H9 (cell line): ENCODE measurements around the gene DPT. TPM values are rescaled to one million over a fixed set of nuclear protein-coding genes. Genes with fewer than 3 reads are reported as not detected.

Source experiments
- DNase-seq: peaks from one replicate; pipeline ENCODE4 v3.0.0-alpha.2; 2017
- H2AFZ ChIP-seq: one replicate; pipeline ENCODE4 v1.6.1; 2013; ENCODE audit warnings: mild to moderate bottlenecking, low read length, control low read depth, moderate library complexity
- H2AK5ac ChIP-seq: 2 replicates; pipeline ENCODE4 v1.6.1; 2013; ENCODE audit warnings: low read length, control low read depth, mixed read lengths; ENCODE audit not compliant: insufficient read length
- H2BK120ac ChIP-seq: one replicate; pipeline ENCODE4 v1.6.1; 2013; ENCODE audit warnings: low read depth, mild to moderate bottlenecking, low read length, control low read depth, inconsistent platforms; ENCODE audit not compliant: poor library complexity, severe bottlenecking
- H2BK12ac ChIP-seq: 2 replicates; pipeline ENCODE4 v1.6.1; 2013; ENCODE audit warnings: low read length, control low read depth, mixed read lengths, low read depth; ENCODE audit not compliant: insufficient read length
- H2BK15ac ChIP-seq: 2 replicates; pipeline ENCODE4 v1.6.1; 2013; ENCODE audit warnings: low read depth, low read length, control low read depth
- H2BK20ac ChIP-seq: one replicate; pipeline ENCODE4 v1.6.1; 2013; ENCODE audit warnings: low read depth, mild to moderate bottlenecking, low read length, control low read depth, inconsistent platforms; ENCODE audit not compliant: poor library complexity, severe bottlenecking
- H2BK5ac ChIP-seq: 2 replicates; pipeline ENCODE4 v1.6.1; 2013; ENCODE audit warnings: low read length, control low read depth, mixed read lengths; ENCODE audit not compliant: insufficient read length
- H3K14ac ChIP-seq: 2 replicates; pipeline ENCODE4 v1.6.1; 2013; ENCODE audit warnings: low read length, control low read depth; ENCODE audit not compliant: insufficient read depth
- H3K18ac ChIP-seq: 2 replicates; pipeline ENCODE4 v1.6.1; 2013; ENCODE audit warnings: low read depth, mild to moderate bottlenecking, mixed read lengths, low read length, control low read depth; ENCODE audit not compliant: insufficient read length
- H3K23ac ChIP-seq: 2 replicates; pipeline ENCODE4 v1.6.1; 2013; ENCODE audit warnings: low read length, control low read depth, mixed read lengths, low read depth; ENCODE audit not compliant: insufficient read length
- H3K23me2 ChIP-seq: 2 replicates; pipeline ENCODE4 v1.6.1; 2013; ENCODE audit warnings: low read depth, mild to moderate bottlenecking, mixed read lengths, low read length, control low read depth; ENCODE audit not compliant: insufficient read length, poor library complexity, severe bottlenecking
- H3K27ac ChIP-seq: 2 replicates; pipeline ENCODE4 v1.5.1; 2013; ENCODE audit warnings: low read length, control low read depth, mixed read lengths, low read depth; ENCODE audit not compliant: insufficient read length
- H3K27me3 ChIP-seq: 2 replicates; pipeline ENCODE4 v1.6.1; 2013; ENCODE audit warnings: low read length, control low read depth, inconsistent platforms; ENCODE audit not compliant: insufficient read depth
- H3K4ac ChIP-seq: 2 replicates; pipeline ENCODE4 v1.6.1; 2013; ENCODE audit warnings: low read depth, mild to moderate bottlenecking, control low read depth, inconsistent platforms, low read length, moderate library complexity
- H3K4me1 ChIP-seq: 2 replicates; pipeline ENCODE4 v1.6.1; 2013; ENCODE audit warnings: low read length, control low read depth, inconsistent platforms; ENCODE audit not compliant: insufficient read depth
- H3K4me2 ChIP-seq: 2 replicates; pipeline ENCODE4 v1.6.1; 2013; ENCODE audit warnings: low read length, control low read depth, mixed read lengths; ENCODE audit not compliant: insufficient read length, insufficient read depth
- H3K56ac ChIP-seq: 2 replicates; pipeline ENCODE4 v1.6.1; 2013; ENCODE audit warnings: low read depth, mild to moderate bottlenecking, mixed read lengths, low read length, control low read depth; ENCODE audit not compliant: insufficient read length
- H3K79me1 ChIP-seq: 2 replicates; pipeline ENCODE4 v1.6.1; 2013; ENCODE audit warnings: low read depth, mild to moderate bottlenecking, moderate library complexity, low read length, control low read depth, inconsistent platforms; ENCODE audit not compliant: insufficient read depth, poor library complexity, severe bottlenecking
- H3K79me2 ChIP-seq: 2 replicates; pipeline ENCODE4 v1.6.1; 2013; ENCODE audit warnings: low read length, control low read depth, inconsistent platforms; ENCODE audit not compliant: insufficient read depth
- H3K9ac ChIP-seq: 2 replicates; pipeline ENCODE4 v1.6.1; 2013; ENCODE audit warnings: low read length, control low read depth, mixed read lengths; ENCODE audit not compliant: insufficient read length; ENCODE audit errors: extremely low read depth
- H3K9me3 ChIP-seq: one replicate; pipeline ENCODE4 v1.6.1; 2013; ENCODE audit warnings: low read depth, low read length, inconsistent platforms; ENCODE audit not compliant: control insufficient read depth
- H3T11ph ChIP-seq: one replicate; pipeline ENCODE4 v1.6.1; 2013; ENCODE audit warnings: mild to moderate bottlenecking, low read length, control low read depth, inconsistent platforms
- H4K20me1 ChIP-seq: one replicate; pipeline ENCODE4 v1.6.1; 2013; ENCODE audit not compliant: control insufficient read depth, insufficient read length, insufficient read depth
- H4K5ac ChIP-seq: 2 replicates; pipeline ENCODE4 v1.6.1; 2013; ENCODE audit warnings: low read depth, mild to moderate bottlenecking, mixed read lengths, low read length, control low read depth; ENCODE audit not compliant: insufficient read length
- H4K8ac ChIP-seq: replicated peaks from 2 replicates; pipeline ENCODE4 v1.6.1; 2013; ENCODE audit warnings: low read length, control low read depth, mixed read lengths, low read depth; ENCODE audit not compliant: insufficient read length
- H4K91ac ChIP-seq: 2 replicates; pipeline ENCODE4 v1.6.1; 2013; ENCODE audit warnings: low read depth, mild to moderate bottlenecking, moderate library complexity, mixed read lengths, low read length, control low read depth; ENCODE audit not compliant: insufficient read length
- H3K27ac Mint-ChIP-seq, 3 experiments: 2 replicates in 2 of 3; 3 replicates in 1 of 3; pipeline ENCODE4 v1.8.0; 2020 to 2021; ENCODE audit warnings: mixed read lengths in 3 of 3, mild to moderate bottlenecking in 1 of 3, moderate library complexity in 1 of 3
- H3K27me3 Mint-ChIP-seq: 2 replicates; pipeline ENCODE4 v1.8.0; 2021; ENCODE audit warnings: low read depth, mild to moderate bottlenecking, moderate library complexity, mixed read lengths
- H3K36me3 Mint-ChIP-seq, 3 experiments: 2 replicates in 2 of 3; 3 replicates in 1 of 3; pipeline ENCODE4 v1.8.0; 2020 to 2021; ENCODE audit warnings: low read depth in 3 of 3, mixed read lengths in 3 of 3; ENCODE audit not compliant: insufficient read depth in 1 of 3
- H3K4me1 Mint-ChIP-seq, 2 experiments: 2 replicates each; pipeline ENCODE4 v1.8.0; 2020; ENCODE audit warnings: mixed read lengths in 2 of 2
- H3K4me3 Mint-ChIP-seq, 2 experiments: 2 replicates in 1 of 2; 3 replicates in 1 of 2; pipeline ENCODE4 v1.8.0; 2020 to 2021; ENCODE audit warnings: mild to moderate bottlenecking in 2 of 2, mixed read lengths in 2 of 2, moderate library complexity in 1 of 2
- H3K9me3 Mint-ChIP-seq, 2 experiments: 2 replicates in 1 of 2; 3 replicates in 1 of 2; pipeline ENCODE4 v1.8.0; 2020; ENCODE audit warnings: mild to moderate bottlenecking in 2 of 2, mixed read lengths in 2 of 2, moderate library complexity in 1 of 2
- CTCF ChIP-seq: fragments of 200-600 bp; sonication (generic); conservative IDR thresholded peaks from 3 replicates; pipeline ENCODE4 v1.8.0; 2021; ENCODE audit warnings: antibody characterized with exemption, mild to moderate bottlenecking
- WGBS: extraction: QIAGEN DNeasy Blood & Tissue Kit; methylation state at CpG from one replicate; pipeline ENCODE4 v1.1.7; 2013; ENCODE audit warnings: missing lambda C conversion rate, low lambda C conversion rate, mixed read lengths; ENCODE audit not compliant: insufficient read length; ENCODE audit errors: extremely low coverage; 5-methylcytosine and 5-hydroxymethylcytosine counted together
- total RNA-seq: library from RNA; stranded (reverse); gene quantifications from 2 replicates; pipeline ENCODE4 v1.2.1, GENCODE V29; 2021

DPT gene
- total RNA-seq, 1 experiment from 2014 or later, result not detected

- Histone ChIP-seq H3K9ac (no peak overlapping the region), H2BK20ac (no peak overlapping the region), H3K23ac (no peak overlapping the region), H3K23me2 (no peaks in the 10 kb centered on the region), H4K5ac (no peak overlapping the region), H2BK120ac (no peak overlapping the region), H2BK12ac (no peak overlapping the region), H3K14ac (no peak overlapping the region), H2AK5ac (no peak overlapping the region), H4K91ac (no peak overlapping the region), H3K4me1 (no peaks in the 10 kb centered on the region), H3K4me2 (no peak overlapping the region), H3T11ph (no peak overlapping the region), H3K79me2 (no peaks in the 10 kb centered on the region), H3K27me3 (no peaks in the 10 kb centered on the region), H3K4ac (no peak overlapping the region), H3K56ac (no peak overlapping the region), H3K27ac (no peak overlapping the region), H4K8ac (no peak overlapping the region), H2AFZ (no peak overlapping the region), H4K20me1 (no peaks in the 10 kb centered on the region), H3K79me1 (no peaks in the 10 kb centered on the region), H2BK15ac (no peak overlapping the region), H3K9me3 (no peaks in the 10 kb centered on the region), H3K18ac (no peak overlapping the region), H2BK5ac (no peak overlapping the region)
- Mint-ChIP-seq H3K36me3 (no peaks in the 10 kb centered on the region), H3K4me3 (no peak overlapping the region), H3K9me3 (no peaks in the 10 kb centered on the region), H3K27ac (no peak overlapping the region), H3K4me1 (no peaks in the 10 kb centered on the region), H3K27me3 (no peaks in the 10 kb centered on the region)
- no peak for DNase-seq
- no peak for TF ChIP-seq CTCF
- no CpG with 5 or more reads among the region's 5 CpGs for WGBS
Measured at GRCh38 chr1:168766568-168766967, 37.6 kb upstream of the DPT start.
